Measurements from ENCODE around the gene GPS2.

Gene GPS2

GRCh38 chr17:7355053-7355452, 39.9 kb upstream of the GPS2 start, which contains the start of gene TMEM95:
TMEM95 (plus strand) TSS chr17:7355156; CDS start chr17:7355205, 49 bp downstream.
- no peak for DNase-seq (ENCODE audit: low spot score)
- TF ChIP-seq CTCF (IDR thresholded peaks at IDR 0.05; ENCODE audit: extremely low read depth, missing control alignments) = no peak

- no peak for TF ChIP-seq CTCF (IDR thresholded peaks at IDR 0.05; ENCODE audit: extremely low read depth, missing control alignments)
- peak; percentile 42 for DNase-seq (ENCODE audit: low spot score)
These were observed 39.2 kb upstream of the GPS2 start for GRCh38 chr17:7354262-7354843.

- DNase-seq (ENCODE audit: low spot score) = no peak
- TF ChIP-seq CTCF (IDR thresholded peaks at IDR 0.05; ENCODE audit: extremely low read depth, missing control alignments) = no peak
These were observed 37.9 kb upstream of the GPS2 start for GRCh38 chr17:7352910-7353635.

- no peak for DNase-seq (ENCODE audit: low spot score)
- TF ChIP-seq CTCF (IDR thresholded peaks at IDR 0.05; ENCODE audit: extremely low read depth, missing control alignments) = no peak
These were observed 37.3 kb upstream of the GPS2 start for GRCh38 chr17:7352503-7352889.

GRCh38 chr17:7351665-7352502, 36.7 kb upstream of the GPS2 start, which contains the start of gene KCTD11:
KCTD11 (plus strand) TSS chr17:7352162.
- DNase-seq (ENCODE audit: low spot score) = peak; percentile 96
- TF ChIP-seq CTCF (IDR thresholded peaks at IDR 0.05; ENCODE audit: extremely low read depth, missing control alignments) = no peak

- TF ChIP-seq CTCF (IDR thresholded peaks at IDR 0.05; ENCODE audit: extremely low read depth, missing control alignments) = no peak
- no peak for DNase-seq (ENCODE audit: low spot score)
These were observed 33.5 kb upstream of the GPS2 start for GRCh38 chr17:7348478-7349242.
